Endodermal cell (in vitro differentiated cells): ENCODE data around the gene ZNF83. TPM values are rescaled to one million over a fixed set of nuclear protein-coding genes. Genes with fewer than 3 reads are reported as not detected.
"Not testable (repeated sequence)": the region's sequence is repeated elsewhere in the genome, so short reads cannot be mapped to it uniquely, and the experiment has no call there.

Source experiments
- DNase-seq: peaks from one replicate; pipeline ENCODE4 v3.0.0-alpha.2; 2017
- H3K27ac ChIP-seq: 2 replicates; pipeline ENCODE4 v1.5.1; 2013; ENCODE audit warnings: mild to moderate bottlenecking, low read depth, low read length, moderate library complexity
- H3K27me3 ChIP-seq: 2 replicates; pipeline ENCODE4 v1.6.1; 2013; ENCODE audit warnings: mild to moderate bottlenecking, low read length, moderate library complexity; ENCODE audit not compliant: insufficient read depth, control insufficient read depth, poor library complexity, severe bottlenecking
- H3K36me3 ChIP-seq: 2 replicates; pipeline ENCODE4 v1.7.0; 2013; ENCODE audit warnings: mild to moderate bottlenecking, low read length, moderate library complexity; ENCODE audit not compliant: control insufficient read depth, insufficient read depth
- H3K4me1 ChIP-seq: one replicate; pipeline ENCODE4 v1.7.0; 2013; ENCODE audit warnings: low read length; ENCODE audit not compliant: control insufficient read depth, insufficient read depth
- H3K4me3 ChIP-seq: 2 replicates; pipeline ENCODE4 v1.5.1; 2013; ENCODE audit warnings: mild to moderate bottlenecking, low read length, moderate library complexity
- H3K9ac ChIP-seq: 2 replicates; pipeline ENCODE4 v1.6.1; 2013; ENCODE audit warnings: mild to moderate bottlenecking, low read length, moderate library complexity; ENCODE audit not compliant: poor library complexity, severe bottlenecking; ENCODE audit errors: extremely low read depth
- H3K9me3 ChIP-seq: 2 replicates; pipeline ENCODE4 v1.6.1; 2013; ENCODE audit warnings: mild to moderate bottlenecking, low read length, moderate library complexity; ENCODE audit not compliant: control insufficient read depth
- H3K27ac Mint-ChIP-seq: 2 replicates; pipeline ENCODE4 v1.8.0; 2020; ENCODE audit warnings: mixed read lengths
- H3K27me3 Mint-ChIP-seq: 2 replicates; pipeline ENCODE4 v1.8.0; 2021; ENCODE audit warnings: mild to moderate bottlenecking, mixed read lengths; ENCODE audit not compliant: insufficient read depth
- H3K36me3 Mint-ChIP-seq: 2 replicates; pipeline ENCODE4 v1.8.0; 2020; ENCODE audit warnings: low read depth, mixed read lengths
- H3K4me1 Mint-ChIP-seq: 2 replicates; pipeline ENCODE4 v1.8.0; 2020; ENCODE audit warnings: mixed read lengths
- H3K4me3 Mint-ChIP-seq: 2 replicates; pipeline ENCODE4 v1.8.0; 2020; ENCODE audit warnings: mild to moderate bottlenecking, moderate library complexity, mixed read lengths
- H3K9me3 Mint-ChIP-seq: 2 replicates; pipeline ENCODE4 v1.8.0; 2020; ENCODE audit warnings: mild to moderate bottlenecking, mixed read lengths
- WGBS, 2 experiments: methylation state at CpG; one replicate each; pipeline versions ENCODE4 v1.1.5 to v1.1.7; 2013; ENCODE audit warnings: missing lambda C conversion rate in 2 of 2, mixed read lengths in 1 of 2; ENCODE audit not compliant: insufficient coverage in 1 of 2, insufficient read length in 1 of 2; 5-methylcytosine and 5-hydroxymethylcytosine counted together
- total RNA-seq, 2 donors: library from RNA; stranded (reverse); fragmentation: NEBNext Ultra II Directional in 1 of 2; extraction: Animal tissue kit (Norgen Biotek cat#: 25700) in 1 of 2; gene quantifications; 2 replicates in 1 of 2; 3 replicates in 1 of 2; pipeline ENCODE4 v1.2.1, GENCODE V29; 2021
- TF ChIP-seq, protein P1 (sequence below): fragments of 200-600 bp; sonication (generic); conservative IDR thresholded peaks from 2 replicates; pipeline ENCODE4 v1.5.0; 2021; ENCODE audit warnings: antibody characterized with exemption, mild to moderate bottlenecking

The ZNF83 gene
- total RNA-seq, 2 donors from 2014 or later, result 59.0 to 88.7 TPM

DNA sequence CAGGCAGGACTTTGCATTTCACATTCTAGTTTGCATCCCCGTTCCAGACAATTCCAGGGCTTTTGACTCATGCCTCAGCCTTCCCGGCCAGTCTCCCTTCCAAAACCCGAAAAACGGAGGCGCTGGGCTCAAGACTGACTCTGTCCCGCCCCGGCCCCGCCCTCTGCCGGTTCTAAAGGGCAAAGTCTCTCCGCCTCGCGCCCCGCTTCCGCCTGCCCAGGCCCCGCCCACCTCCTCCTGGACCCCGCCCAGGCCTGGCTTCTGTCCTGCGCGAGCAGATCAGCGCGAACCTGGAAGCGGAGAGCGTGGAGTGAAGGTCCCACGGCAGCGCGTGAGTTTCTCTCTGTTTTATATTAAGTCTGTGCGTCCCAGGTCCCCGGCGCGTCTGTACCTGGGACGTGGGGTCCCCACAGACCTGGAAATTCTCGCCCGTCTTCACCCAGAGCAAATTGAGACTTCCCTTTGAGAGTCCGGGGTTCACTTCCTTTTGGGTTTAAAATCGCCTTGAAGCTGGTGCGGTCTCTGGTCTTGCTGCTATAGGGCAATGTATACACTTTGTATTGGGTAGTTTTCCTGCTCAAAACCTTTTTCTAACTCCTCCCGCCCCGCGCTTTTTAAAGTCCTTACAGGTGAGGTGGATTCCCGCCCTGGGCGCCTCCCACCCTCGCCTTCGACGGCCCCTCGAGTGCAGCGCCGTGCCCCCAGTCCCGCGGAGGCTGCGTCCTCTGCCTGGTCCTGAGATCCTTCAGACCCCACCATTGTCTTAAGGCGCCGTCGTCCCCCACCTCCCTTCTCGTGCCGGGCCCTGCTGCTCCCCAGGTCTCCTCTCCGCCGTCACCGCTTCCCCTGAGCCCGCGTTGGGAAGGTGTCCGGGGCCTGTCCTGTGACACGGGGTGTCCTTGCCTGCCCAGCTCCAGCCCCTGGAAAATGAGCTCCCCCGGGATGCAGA, 36.9 kb downstream of the ZNF83 start:
- Mint-ChIP-seq H3K27ac (peak overlapping the region; percentile 86), H3K27me3 (no peaks in the 10 kb centered on the region), H3K4me1 (peaks cover 36% of the 10 kb centered on the region), H3K9me3 (peaks cover 13% of the 10 kb centered on the region), H3K36me3 (peaks cover 60% of the 10 kb centered on the region), H3K4me3 (peak overlapping the region; percentile 80)
- Histone ChIP-seq H3K4me3 (peak overlapping the region; percentile 97), H3K4me1 (peaks cover 4% of the 10 kb centered on the region), H3K27me3 (no peaks in the 10 kb centered on the region), H3K9ac (peak overlapping the region; percentile 71), H3K27ac (no peak overlapping the region), H3K9me3 (peaks cover 31% of the 10 kb centered on the region), H3K36me3 (peaks cover 43% of the 10 kb centered on the region)
- TF ChIP-seq, protein P1, sequence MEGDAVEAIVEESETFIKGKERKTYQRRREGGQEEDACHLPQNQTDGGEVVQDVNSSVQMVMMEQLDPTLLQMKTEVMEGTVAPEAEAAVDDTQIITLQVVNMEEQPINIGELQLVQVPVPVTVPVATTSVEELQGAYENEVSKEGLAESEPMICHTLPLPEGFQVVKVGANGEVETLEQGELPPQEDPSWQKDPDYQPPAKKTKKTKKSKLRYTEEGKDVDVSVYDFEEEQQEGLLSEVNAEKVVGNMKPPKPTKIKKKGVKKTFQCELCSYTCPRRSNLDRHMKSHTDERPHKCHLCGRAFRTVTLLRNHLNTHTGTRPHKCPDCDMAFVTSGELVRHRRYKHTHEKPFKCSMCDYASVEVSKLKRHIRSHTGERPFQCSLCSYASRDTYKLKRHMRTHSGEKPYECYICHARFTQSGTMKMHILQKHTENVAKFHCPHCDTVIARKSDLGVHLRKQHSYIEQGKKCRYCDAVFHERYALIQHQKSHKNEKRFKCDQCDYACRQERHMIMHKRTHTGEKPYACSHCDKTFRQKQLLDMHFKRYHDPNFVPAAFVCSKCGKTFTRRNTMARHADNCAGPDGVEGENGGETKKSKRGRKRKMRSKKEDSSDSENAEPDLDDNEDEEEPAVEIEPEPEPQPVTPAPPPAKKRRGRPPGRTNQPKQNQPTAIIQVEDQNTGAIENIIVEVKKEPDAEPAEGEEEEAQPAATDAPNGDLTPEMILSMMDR, result peak; percentile 67
- 0 to 1% methylated on average over 20 to 62 of the region's 62 CpGs for WGBS, 2 experiments
- DNase-seq, result peak; percentile 98

DNA sequence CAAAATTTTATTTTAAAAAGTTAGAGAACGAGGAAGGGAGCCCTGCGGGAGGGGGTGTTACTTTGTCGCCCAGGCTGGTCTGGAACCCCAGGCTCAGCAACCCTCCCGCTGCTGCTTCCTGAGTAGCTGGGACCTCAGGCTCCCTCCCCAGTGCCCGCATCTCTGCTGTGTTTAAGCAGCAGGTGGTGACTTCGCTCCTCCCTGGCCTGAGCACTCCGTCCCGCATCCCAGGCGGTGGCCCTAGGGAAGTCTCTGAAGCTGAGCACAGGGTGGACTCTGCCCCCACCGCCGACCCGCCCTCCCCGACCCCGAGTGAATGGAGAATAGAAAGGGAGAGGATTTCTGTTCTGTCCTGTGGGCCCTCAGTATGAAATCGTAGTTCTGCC, 37.5 kb downstream of the ZNF83 start:
- Histone ChIP-seq H3K36me3 (peaks cover 43% of the 10 kb centered on the region), H3K4me3 (peak overlapping the region; percentile 97), H3K9me3 (peaks cover 38% of the 10 kb centered on the region), H3K27ac (peak overlapping the region; percentile 57), H3K9ac (peak overlapping the region; percentile 13), H3K27me3 (no peaks in the 10 kb centered on the region), H3K4me1 (peaks cover 4% of the 10 kb centered on the region)
- Mint-ChIP-seq H3K9me3 (peaks cover 13% of the 10 kb centered on the region), H3K4me1 (peaks cover 34% of the 10 kb centered on the region), H3K36me3 (peaks cover 61% of the 10 kb centered on the region), H3K4me3 (peak overlapping the region; percentile 80), H3K27ac (peak overlapping the region; percentile 86), H3K27me3 (no peaks in the 10 kb centered on the region)
- TF ChIP-seq, protein P1, result no peak
- DNase-seq, result no peak
- WGBS, 2 experiments, result 20 to 38% methylated on average over 5 to 15 of the region's 15 CpGs

DNA sequence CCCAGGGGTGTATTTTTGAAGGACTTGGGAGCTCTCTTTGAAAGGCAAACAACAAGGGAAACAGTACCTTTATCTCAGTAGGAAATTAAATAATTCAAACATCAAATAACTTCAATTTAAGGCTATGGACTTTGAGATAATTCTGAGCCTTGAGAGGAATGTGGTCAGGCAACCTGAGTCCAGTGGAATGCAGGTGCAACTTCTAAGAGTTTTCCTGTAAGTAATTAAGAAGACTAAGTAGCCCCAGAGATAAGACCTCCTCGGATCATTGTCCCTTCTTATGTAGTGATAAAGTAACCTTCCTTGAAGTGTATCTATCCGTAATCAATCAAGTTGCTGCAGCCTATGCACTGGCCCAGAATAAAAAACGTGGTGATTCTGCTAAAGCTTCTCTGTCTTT, 38.9 kb downstream of the ZNF83 start:
- Histone ChIP-seq H3K36me3 (peaks cover 46% of the 10 kb centered on the region), H3K9me3 (peaks cover 52% of the 10 kb centered on the region), H3K4me1 (peaks cover 4% of the 10 kb centered on the region), H3K9ac (no peak overlapping the region), H3K27me3 (no peaks in the 10 kb centered on the region), H3K27ac (peak overlapping the region; percentile 49), H3K4me3 (peak overlapping the region; percentile 44)
- Mint-ChIP-seq H3K9me3 (peaks cover 13% of the 10 kb centered on the region), H3K36me3 (peaks cover 62% of the 10 kb centered on the region), H3K4me3 (no peak overlapping the region), H3K4me1 (peaks cover 27% of the 10 kb centered on the region), H3K27ac (peak overlapping the region; percentile 89), H3K27me3 (no peaks in the 10 kb centered on the region)
- TF ChIP-seq, protein P1, result no peak
- DNase-seq, result no peak
- WGBS, 2 experiments, result 64 to 89% methylated on average over 1 to 3 of the region's 3 CpGs

DNA sequence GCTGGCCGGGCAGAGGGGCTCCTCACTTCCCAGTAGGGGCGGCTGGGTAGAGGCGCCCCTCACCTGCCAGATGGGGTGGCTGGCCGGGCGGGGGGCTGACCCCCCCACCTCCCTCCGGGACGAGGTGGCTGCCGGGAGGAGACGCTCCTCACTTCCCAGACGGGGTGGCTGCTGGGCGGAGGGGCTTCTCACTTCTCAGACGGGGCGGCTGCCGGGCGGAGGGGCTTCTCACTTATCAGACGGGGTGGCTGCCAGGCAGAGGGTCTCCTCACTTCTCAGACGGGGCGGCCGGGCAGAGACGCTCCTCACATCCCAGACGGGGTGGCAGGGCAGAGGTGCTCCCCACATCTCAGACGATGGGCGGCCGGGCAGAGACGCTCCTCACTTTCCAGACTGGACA, 44.7 kb downstream of the ZNF83 start:
- not testable (repeated sequence) for DNase-seq, H3K27me3 ChIP-seq, H3K27ac Mint-ChIP-seq, H3K27ac ChIP-seq, H3K4me1 Mint-ChIP-seq, H3K4me1 ChIP-seq, H3K9ac ChIP-seq, H3K4me3 ChIP-seq, H3K4me3 Mint-ChIP-seq, H3K27me3 Mint-ChIP-seq
- Histone ChIP-seq H3K36me3 (peaks cover 71% of the 10 kb centered on the region), H3K9me3 (peaks cover 63% of the 10 kb centered on the region)
- 95 to 100% methylated on average over 6 to 7 of the region's 25 CpGs for WGBS, 2 experiments
- Mint-ChIP-seq H3K9me3 (peaks cover 13% of the 10 kb centered on the region), H3K36me3 (peaks cover 75% of the 10 kb centered on the region)
